NCI-H345 treated with DMSO at 0.1 percent for 48 hours (cell line): ENCODE measurements around the gene ITGA5.

ENCODE experiments used
- DNase-seq: peaks from one replicate; lab custom pipeline; 2025; ENCODE audit not compliant: unreplicated experiment; lab: John Stamatoyannopoulos, UW

The ITGA5 gene

GRCh38 chr12:54412786-54413185 is 6.3 kb downstream of the ITGA5 start:
- no peak for DNase-seq

GRCh38 chr12:54412348-54412747 is 6.7 kb downstream of the ITGA5 start:
- DNase-seq: no peak

- no peak for DNase-seq
Observed at GRCh38 chr12:54411391-54412241, 7.5 kb downstream of the ITGA5 start.

- DNase-seq: no peak
Observed at GRCh38 chr12:54409267-54409666, 9.8 kb downstream of the ITGA5 start.

GRCh38 chr12:54407183-54407905 is 11.7 kb downstream of the ITGA5 start:
- DNase-seq: no peak

- DNase-seq: no peak
Observed at GRCh38 chr12:54405573-54405972, 13.5 kb downstream of the ITGA5 start.

- no peak for DNase-seq
Observed at GRCh38 chr12:54405106-54405505, 14.0 kb downstream of the ITGA5 start.

GRCh38 chr12:54404061-54405004 is 14.7 kb downstream of the ITGA5 start:
- no peak for DNase-seq

- DNase-seq: no peak
Observed at GRCh38 chr12:54401119-54401518, 17.9 kb downstream of the ITGA5 start.

- peak; percentile 54 for DNase-seq
Observed at GRCh38 chr12:54398995-54399793, 19.9 kb downstream of the ITGA5 start.

GRCh38 chr12:54398218-54398617 is 20.8 kb downstream of the ITGA5 start:
- no peak for DNase-seq

- no peak for DNase-seq
Observed at GRCh38 chr12:54397157-54397556, 21.9 kb downstream of the ITGA5 start.

GRCh38 chr12:54395545-54395944 is 23.5 kb downstream of the ITGA5 start:
- DNase-seq: no peak

GRCh38 chr12:54394986-54395385 is 24.1 kb downstream of the ITGA5 start:
- no peak for DNase-seq

- DNase-seq: peak; percentile 31
Observed at GRCh38 chr12:54394281-54394719, 24.8 kb downstream of the ITGA5 start.

GRCh38 chr12:54393743-54394142 is 25.3 kb downstream of the ITGA5 start:
- no peak for DNase-seq

- DNase-seq: no peak
Observed at GRCh38 chr12:54393207-54393609, 25.9 kb downstream of the ITGA5 start.

GRCh38 chr12:54392485-54393206 is 26.4 kb downstream of the ITGA5 start:
- DNase-seq: no peak

GRCh38 chr12:54390668-54391551 is 28.2 kb downstream of the ITGA5 start:
- DNase-seq: peak; percentile 73
